Endothelial cell of umbilical vein (primary cell): ENCODE measurements around the gene CR2. TPM values are rescaled to one million over a fixed set of nuclear protein-coding genes. Genes with fewer than 3 reads are reported as not detected.

Source experiments
- BruUV-seq: library from RNA; stranded (reverse); fragments of 400-500 nt; replicated peaks from 2 replicates; lab custom pipeline; 2021; lab: Mats Ljungman, UMichigan
- CTCF ChIA-PET: fragments of 300-600, 350-600 bp; sonication (Branson Sonifier 250); formaldehyde crosslinking; loops from one replicate; lab custom pipeline; 2021; ENCODE audit warnings: antibody characterized with exemption, inconsistent platforms; lab: Charles Lee
- POLR2A ChIA-PET: fragments of 300-600, 350-600 bp; sonication (Branson Sonifier 250); formaldehyde crosslinking; loops from one replicate; lab custom pipeline; 2021; ENCODE audit warnings: antibody characterized with exemption, inconsistent platforms; lab: Charles Lee
- DNase-seq: peaks from one replicate; pipeline ENCODE4 v3.0.0-alpha.2; 2011; ENCODE audit warnings: low read depth, low spot score
- FAIRE-seq: peaks from 2 replicates; lab custom pipeline; 2011; peaks lifted over from hg19 to GRCh38; lab: Jason Lieb, UNC
- H2AFZ ChIP-seq: 2 replicates; pipeline ENCODE4 v1.6.0; 2012; ENCODE audit warnings: low read depth, low read length, control low read depth, inconsistent platforms
- H3K27ac ChIP-seq: 2 replicates; pipeline ENCODE4 v1.5.1; 2011; ENCODE audit warnings: low read depth, mild to moderate bottlenecking, control low read depth, low read length, moderate library complexity; ENCODE audit not compliant: insufficient read depth
- H3K27me3 ChIP-seq, 2 experiments: 2 replicates each; pipeline versions ENCODE4 v1.6.0 to v1.6.1; 2011; ENCODE audit warnings: low read length in 2 of 2, mixed read lengths in 1 of 2; ENCODE audit not compliant: control insufficient read depth in 2 of 2, insufficient read depth in 2 of 2
- H3K36me3 ChIP-seq, 2 experiments: 2 replicates in 1 of 2; 3 replicates in 1 of 2; pipeline ENCODE4 v1.5.1; 2011; ENCODE audit warnings: low read length in 2 of 2, mild to moderate bottlenecking in 1 of 2, moderate library complexity in 1 of 2; ENCODE audit not compliant: control insufficient read depth in 2 of 2, insufficient read depth in 2 of 2; ENCODE audit errors: extremely low read depth in 1 of 2
- H3K4me1 ChIP-seq: 3 replicates; pipeline ENCODE4 v1.5.1; 2011; ENCODE audit warnings: mild to moderate bottlenecking, low read length; ENCODE audit not compliant: control insufficient read depth, insufficient read depth; ENCODE audit errors: extremely low read depth
- H3K4me2 ChIP-seq: 2 replicates; pipeline ENCODE4 v1.6.1; 2011; ENCODE audit warnings: low read length, control low read depth, mixed read lengths; ENCODE audit not compliant: insufficient read depth
- H3K4me3 ChIP-seq, 3 experiments: fragments of 200-600 bp in 1 of 3; sonication (generic), shearing (Covaris generic) in 1 of 3; replicated peaks in 1 of 3; 2 replicates each; pipeline ENCODE4 v1.5.1; 2011 to 2016; ENCODE audit warnings: control low read depth in 3 of 3, low read length in 3 of 3, mild to moderate bottlenecking in 2 of 3, inconsistent platforms in 1 of 3, low read depth in 1 of 3, moderate library complexity in 1 of 3; ENCODE audit not compliant: insufficient read depth in 1 of 3
- H3K79me2 ChIP-seq: 2 replicates; pipeline ENCODE4 v1.6.0; 2012; ENCODE audit warnings: low read length, inconsistent platforms; ENCODE audit not compliant: control insufficient read depth, insufficient read depth
- H3K9ac ChIP-seq: replicated peaks from 2 replicates; pipeline ENCODE3; 2011; ENCODE audit warnings: low read length, control low read depth; ENCODE audit not compliant: insufficient read depth; ENCODE audit errors: extremely low read depth
- H3K9me1 ChIP-seq: replicated peaks from 3 replicates; pipeline ENCODE4 v1.6.0; 2011; ENCODE audit warnings: mild to moderate bottlenecking, low read length; ENCODE audit not compliant: control insufficient read depth, insufficient read depth; ENCODE audit errors: extremely low read depth
- H3K9me3 ChIP-seq: replicated peaks from 2 replicates; pipeline ENCODE4 v1.5.1; 2012; ENCODE audit warnings: low read length, inconsistent platforms; ENCODE audit not compliant: control insufficient read depth, insufficient read depth
- H4K20me1 ChIP-seq: replicated peaks from 2 replicates; pipeline ENCODE3; 2011; ENCODE audit warnings: mild to moderate bottlenecking, low read length; ENCODE audit not compliant: control insufficient read depth, insufficient read depth; ENCODE audit errors: extremely low read depth
- CTCF ChIP-seq, 2 donors: IDR thresholded peaks; 1 replicate in 1 of 2; 2 replicates in 1 of 2; pipeline ENCODE4 v1.5.1; 2011; ENCODE audit warnings: low read length in 2 of 2, mild to moderate bottlenecking in 2 of 2, moderate library complexity in 2 of 2, control low read depth in 1 of 2, inconsistent platforms in 1 of 2, low read depth in 1 of 2; ENCODE audit not compliant: insufficient read depth in 1 of 2; ENCODE audit errors: extremely low read depth in 1 of 2
- EZH2 ChIP-seq: IDR thresholded peaks from 2 replicates; pipeline ENCODE4 v1.6.1; 2012; ENCODE audit warnings: borderline replicate concordance, low read depth, mild to moderate bottlenecking, moderate library complexity, low read length, inconsistent platforms; ENCODE audit not compliant: severe bottlenecking
- FOS ChIP-seq: IDR thresholded peaks from 2 replicates; pipeline ENCODE4 v1.6.1; 2011; ENCODE audit warnings: mild to moderate bottlenecking, low read length, moderate library complexity, borderline replicate concordance; ENCODE audit not compliant: insufficient read depth
- JUN ChIP-seq: IDR thresholded peaks from 2 replicates; pipeline ENCODE4 v1.6.1; 2011; ENCODE audit warnings: borderline replicate concordance, low read depth; ENCODE audit not compliant: insufficient read length, insufficient read depth
- MAX ChIP-seq: IDR thresholded peaks from 2 replicates; pipeline ENCODE4 v1.6.1; 2011; ENCODE audit not compliant: insufficient read depth, insufficient read length
- MYC ChIP-seq: IDR thresholded peaks from one replicate; pipeline ENCODE4 v1.6.1; 2011; ENCODE audit warnings: mild to moderate bottlenecking, low read depth, low read length
- POLR2A ChIP-seq: IDR thresholded peaks from 2 replicates; pipeline ENCODE4 v1.6.1; 2012; ENCODE audit warnings: low read depth, mild to moderate bottlenecking, control low read depth, low read length
- dilution Hi-C: fragments of 300-500 bp; cut with MboI; formaldehyde crosslinking; loops from one replicate; pipeline ENCODE4 v1.15.0; 2019; ENCODE audit warnings: low sequenced_read_pairs; ENCODE audit not compliant: extremely low pct_ligation_motif_present
- intact Hi-C: fragments of 100-400 bp; cut with micrococcal nuclease; formaldehyde crosslinking; loops from one replicate; pipeline ENCODE4 v1.10.0; 2022
- polyA plus RNA-seq, 4 experiments: library from polyadenylated mRNA; depleted of rRNA in 3 of 4; stranded (reverse) in 3 of 4; unstranded in 1 of 4; fragments of >200 nt; gene quantifications; 2 replicates each; pipeline versions ENCODE4 v1.2.1 to v1.2.3, GENCODE V29; 2011 to 2012; ENCODE audit warnings: missing spikeins in 1 of 4
- total RNA-seq: library from RNA; stranded (reverse); gene quantifications from 2 replicates; pipeline ENCODE4 v1.2.3, GENCODE V29; 2021

Gene CR2
- total and polyA plus RNA-seq, 2 donors (not counting 3 experiments of a cell fraction or from before 2014, with no cell fraction given), result not detected

- Histone ChIP-seq H3K4me2 (no peak overlapping the region), H4K20me1 (no peaks in the 10 kb centered on the region), H3K79me2 (no peaks in the 10 kb centered on the region), H3K36me3 (no peaks in the 10 kb centered on the region), H3K9ac (no peak overlapping the region), H2AFZ (no peak overlapping the region), H3K4me3 (no peak overlapping the region), H3K27me3 (peaks cover 6 to 10% of the 10 kb centered on the region in 2 experiments), H3K9me3 (no peaks in the 10 kb centered on the region), H3K9me1 (no peaks in the 10 kb centered on the region), H3K4me1 (no peaks in the 10 kb centered on the region), H3K27ac (no peak overlapping the region)
- no peak for TF ChIP-seq EZH2
- no peak for TF ChIP-seq MAX
- TF ChIP-seq MYC, result no peak
- TF ChIP-seq FOS, result no peak
- no peak for TF ChIP-seq CTCF (IDR thresholded peaks at IDR 0.05; ENCODE audit: extremely low read depth in 1 of 2, insufficient read depth in 1 of 2, low read depth in 1 of 2, low read length in 2 of 2)
- TF ChIP-seq POLR2A, result no peak
- no peak for TF ChIP-seq JUN
- dilution Hi-C loops, result no loop called here
- intact Hi-C loops, result no loop called here
- BruUV-seq, result no TSS peak
- FAIRE-seq (no peak), DNase-seq (no peak)
- CTCF ChIA-PET, result no interaction called here
- POLR2A ChIA-PET, result no interaction called here
Observed at GRCh38 chr1:207474210-207474609, 20.1 kb downstream of the CR2 start.
